Measurements from ENCODE around the gene PPARG.

DNA sequence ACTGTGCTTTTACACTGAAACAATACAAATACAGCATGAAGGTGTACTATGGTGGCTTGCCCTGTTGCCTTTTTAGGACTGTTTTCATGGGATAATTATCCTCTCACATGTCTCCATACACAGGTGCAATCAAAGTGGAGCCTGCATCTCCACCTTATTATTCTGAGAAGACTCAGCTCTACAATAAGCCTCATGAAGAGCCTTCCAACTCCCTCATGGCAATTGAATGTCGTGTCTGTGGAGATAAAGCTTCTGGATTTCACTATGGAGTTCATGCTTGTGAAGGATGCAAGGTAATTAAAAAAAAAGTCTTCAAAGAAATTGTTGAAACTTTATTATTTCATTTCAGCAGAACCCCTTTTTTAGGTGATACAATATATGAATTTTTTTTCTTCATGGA lies 92.3 kb downstream of the PPARG start:
- TF ChIP-seq, protein P1, sequence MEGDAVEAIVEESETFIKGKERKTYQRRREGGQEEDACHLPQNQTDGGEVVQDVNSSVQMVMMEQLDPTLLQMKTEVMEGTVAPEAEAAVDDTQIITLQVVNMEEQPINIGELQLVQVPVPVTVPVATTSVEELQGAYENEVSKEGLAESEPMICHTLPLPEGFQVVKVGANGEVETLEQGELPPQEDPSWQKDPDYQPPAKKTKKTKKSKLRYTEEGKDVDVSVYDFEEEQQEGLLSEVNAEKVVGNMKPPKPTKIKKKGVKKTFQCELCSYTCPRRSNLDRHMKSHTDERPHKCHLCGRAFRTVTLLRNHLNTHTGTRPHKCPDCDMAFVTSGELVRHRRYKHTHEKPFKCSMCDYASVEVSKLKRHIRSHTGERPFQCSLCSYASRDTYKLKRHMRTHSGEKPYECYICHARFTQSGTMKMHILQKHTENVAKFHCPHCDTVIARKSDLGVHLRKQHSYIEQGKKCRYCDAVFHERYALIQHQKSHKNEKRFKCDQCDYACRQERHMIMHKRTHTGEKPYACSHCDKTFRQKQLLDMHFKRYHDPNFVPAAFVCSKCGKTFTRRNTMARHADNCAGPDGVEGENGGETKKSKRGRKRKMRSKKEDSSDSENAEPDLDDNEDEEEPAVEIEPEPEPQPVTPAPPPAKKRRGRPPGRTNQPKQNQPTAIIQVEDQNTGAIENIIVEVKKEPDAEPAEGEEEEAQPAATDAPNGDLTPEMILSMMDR (conservative IDR thresholded peaks at IDR 0.05): no peak
- TF ChIP-seq EZH2 (IDR thresholded peaks at IDR 0.05; ENCODE audit: low read depth): no peak
